DMS153 treated with DMSO at 0.1 percent for 48 hours (cell line): Measurements from ENCODE around the gene ERCC5.

ENCODE experiments used
- DNase-seq: peaks from one replicate; lab custom pipeline; 2025; ENCODE audit not compliant: unreplicated experiment; lab: John Stamatoyannopoulos, UW

ERCC5 gene

DNA sequence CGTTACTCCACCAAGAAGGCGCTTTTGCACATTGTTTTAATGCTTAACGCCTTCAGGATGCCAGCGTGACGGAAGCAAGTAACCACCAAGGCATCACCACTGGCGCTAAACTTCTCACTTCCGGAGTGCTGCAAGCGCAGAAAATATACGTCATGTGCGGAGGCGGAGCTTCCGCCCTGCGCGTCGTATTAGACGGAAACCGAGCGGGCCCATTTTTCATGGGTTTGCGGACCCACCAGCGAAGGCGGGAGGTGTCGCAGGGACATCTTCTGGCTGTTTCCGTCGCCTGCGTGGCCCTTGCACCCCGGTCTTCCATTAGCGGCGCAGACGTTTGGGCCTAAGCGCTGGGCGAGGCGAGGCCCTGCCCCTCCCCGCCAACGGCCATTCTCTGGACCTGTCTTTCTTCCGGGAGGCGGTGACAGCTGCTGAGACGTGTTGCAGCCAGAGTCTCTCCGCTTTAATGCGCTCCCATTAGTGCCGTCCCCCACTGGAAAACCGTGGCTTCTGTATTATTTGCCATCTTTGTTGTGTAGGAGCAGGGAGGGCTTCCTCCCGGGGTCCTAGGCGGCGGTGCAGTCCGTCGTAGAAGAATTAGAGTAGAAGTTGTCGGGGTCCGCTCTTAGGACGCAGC lies at the start of gene ERCC5:
ERCC5 (plus strand) TSS at position 403 of the 631 bp plus-strand sequence. CDS start 235 bp downstream, outside the sequence.
- DNase-seq, result peak; percentile 90

DNA sequence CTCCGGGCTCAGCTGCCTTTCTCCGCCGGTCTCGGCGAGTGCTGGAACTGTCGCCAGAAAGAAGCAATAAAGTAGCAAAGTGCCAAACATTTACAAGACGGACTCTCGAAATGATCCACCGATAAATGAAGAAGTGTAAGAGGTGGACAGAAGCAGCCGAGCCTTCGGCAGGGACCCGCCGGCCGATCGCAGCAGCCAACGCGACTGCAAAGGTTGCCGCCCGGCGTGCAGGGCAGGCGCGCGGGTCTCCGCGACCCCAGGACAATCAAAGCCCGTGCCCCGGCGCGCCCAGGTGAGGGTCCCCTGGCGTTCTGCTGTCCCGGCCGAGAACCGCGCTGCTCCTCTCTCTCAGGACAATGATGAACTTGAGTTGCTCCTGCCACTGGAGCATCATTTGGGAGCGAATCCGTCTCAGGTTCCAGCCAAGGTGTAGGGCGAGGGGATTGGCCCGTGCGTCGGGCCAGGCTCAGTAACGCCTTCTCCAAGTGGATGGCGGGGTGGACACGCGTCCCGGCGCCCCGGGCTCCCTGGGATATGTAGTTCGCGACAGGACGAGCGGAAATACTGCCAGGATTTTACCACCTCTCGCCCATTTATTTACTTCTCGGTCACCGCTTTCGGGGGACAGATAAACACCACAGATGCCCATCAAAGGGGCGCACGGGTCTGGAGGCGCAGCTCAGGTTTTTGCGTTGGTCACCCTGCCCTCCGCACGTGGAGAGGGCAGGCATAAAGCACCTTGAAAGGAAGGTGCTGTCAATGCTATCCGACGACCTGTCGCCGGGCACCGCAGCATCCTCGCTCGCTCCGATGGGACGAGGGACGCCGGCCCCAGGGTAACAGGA lies 47.0 kb upstream of the ERCC5 start, which contains the start of the genes BIVM and POGLUT2:
BIVM (plus strand) TSS at position 539 of the 845 bp plus-strand sequence. CDS start 8,149 bp downstream, outside the sequence.
POGLUT2 (minus strand) TSS at position 396 of the 845 bp plus-strand sequence; CDS start at position 90, 306 bp downstream.
- peak; percentile 87 for DNase-seq

DNA sequence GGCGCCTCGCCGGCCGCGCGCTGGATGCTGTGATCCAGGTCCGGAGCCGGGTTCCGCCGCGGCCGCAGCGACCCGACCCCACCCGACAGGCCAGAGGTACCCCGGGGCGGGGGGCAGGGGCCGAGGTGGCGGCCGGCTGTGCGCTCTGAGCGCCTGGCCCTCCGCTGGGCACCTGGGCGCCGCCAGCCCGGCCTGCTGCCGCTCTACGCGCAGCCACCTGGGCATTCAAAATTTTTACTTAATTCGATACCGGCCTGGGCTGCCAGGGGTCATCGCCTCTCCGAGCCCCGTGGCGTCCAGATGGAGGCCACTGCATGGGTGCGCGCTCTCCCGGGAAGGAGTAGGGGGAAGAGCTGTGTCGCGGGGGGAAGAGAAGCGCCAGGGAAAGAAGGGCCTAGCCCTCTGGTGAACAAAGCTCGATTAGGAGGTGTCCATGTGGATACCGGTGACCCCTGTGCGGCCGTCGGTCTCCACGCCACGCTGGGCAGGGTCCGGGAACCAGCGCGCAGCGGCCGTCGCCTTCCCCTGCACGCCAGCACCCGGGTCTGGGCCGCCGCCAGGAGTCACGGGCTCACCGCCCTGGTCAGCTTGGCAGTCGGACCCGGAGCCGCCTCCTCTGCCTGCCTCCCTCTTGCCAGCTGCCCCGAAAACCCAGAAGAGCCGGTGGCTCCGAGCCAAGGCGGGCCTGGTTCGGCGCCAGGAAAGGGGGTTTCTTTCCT lies 46.2 kb upstream of the ERCC5 start:
- DNase-seq, result no peak

DNA sequence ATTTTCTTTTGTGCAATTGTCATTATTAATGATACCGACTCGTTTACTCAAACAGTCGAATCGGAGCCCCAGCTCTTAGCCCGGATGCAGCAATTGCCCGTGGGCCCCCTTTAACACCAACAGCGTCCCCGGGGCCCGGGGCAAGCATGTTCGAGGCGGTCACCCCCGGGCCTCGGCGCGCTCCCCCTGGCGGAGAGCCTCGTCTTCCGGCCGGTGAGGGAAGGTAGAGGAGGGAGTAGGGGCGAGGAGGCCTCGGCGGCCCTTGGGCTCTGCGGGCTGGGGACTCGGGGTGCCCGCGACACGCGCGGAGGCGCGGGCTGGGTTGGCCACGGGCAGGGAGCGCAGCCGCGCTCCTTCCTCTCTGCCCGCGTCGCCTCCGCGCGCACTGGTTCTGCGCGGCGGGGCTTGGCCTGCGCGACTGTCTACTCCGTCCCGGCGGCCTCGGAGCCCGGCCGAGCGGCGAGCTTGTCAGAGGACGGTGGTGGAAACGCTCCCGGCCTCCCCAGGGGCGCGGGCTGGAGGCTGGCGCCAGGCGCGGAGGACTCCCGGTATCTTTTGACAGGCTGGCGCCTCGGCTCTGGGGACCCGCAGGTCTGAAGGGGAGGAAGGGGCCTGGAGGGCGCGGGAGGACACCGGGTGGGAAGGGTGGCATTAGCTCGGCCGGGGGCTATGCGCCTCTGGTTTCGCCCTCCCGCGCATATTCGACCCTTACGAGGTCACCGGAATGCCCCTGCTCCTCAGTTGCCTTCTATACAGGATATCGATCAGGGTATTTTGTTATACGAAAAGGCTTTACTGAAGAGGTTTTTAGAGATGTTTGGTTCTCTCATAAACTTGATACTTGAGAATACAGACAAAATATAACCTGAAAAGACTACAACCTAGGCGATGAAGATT lies 45.4 kb upstream of the ERCC5 start:
- peak; percentile 53 for DNase-seq

DNA sequence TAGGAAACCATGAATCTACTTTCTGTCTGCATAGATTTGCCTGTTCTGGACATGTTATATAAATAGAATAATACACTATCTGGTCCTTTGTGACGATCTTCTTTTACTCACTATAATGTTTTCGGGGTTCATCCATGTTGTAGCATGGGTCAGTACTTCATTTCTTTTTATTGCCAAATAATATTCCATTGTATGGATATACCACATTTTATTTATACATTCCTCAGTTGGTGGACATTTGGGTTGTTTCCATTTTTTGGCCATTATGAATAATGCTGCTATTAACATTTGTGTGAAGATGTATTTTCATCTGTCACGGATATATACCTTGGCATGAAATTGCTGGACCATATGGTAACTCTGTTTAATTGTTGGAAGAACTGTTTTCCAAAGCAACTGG lies 40.2 kb upstream of the ERCC5 start:
- DNase-seq, result no peak

DNA sequence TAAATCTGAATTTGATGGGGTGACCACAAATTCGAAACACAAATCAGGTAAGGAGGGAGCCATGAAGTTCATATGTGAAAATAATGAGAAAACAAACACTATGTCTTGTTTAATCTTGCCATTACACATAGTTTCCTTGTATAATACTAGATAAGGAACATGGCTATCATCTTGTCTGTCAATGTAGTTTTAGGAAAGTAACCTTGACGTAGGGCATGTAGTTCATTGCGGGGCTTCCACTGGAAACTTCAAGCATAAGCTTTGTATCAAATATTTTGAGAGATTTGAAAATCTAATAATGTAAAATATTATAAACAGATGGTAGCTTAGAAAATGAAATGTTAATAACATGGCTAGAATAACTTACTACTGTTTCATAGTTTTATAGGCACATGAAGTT lies 38.1 kb upstream of the ERCC5 start:
- no peak for DNase-seq

DNA sequence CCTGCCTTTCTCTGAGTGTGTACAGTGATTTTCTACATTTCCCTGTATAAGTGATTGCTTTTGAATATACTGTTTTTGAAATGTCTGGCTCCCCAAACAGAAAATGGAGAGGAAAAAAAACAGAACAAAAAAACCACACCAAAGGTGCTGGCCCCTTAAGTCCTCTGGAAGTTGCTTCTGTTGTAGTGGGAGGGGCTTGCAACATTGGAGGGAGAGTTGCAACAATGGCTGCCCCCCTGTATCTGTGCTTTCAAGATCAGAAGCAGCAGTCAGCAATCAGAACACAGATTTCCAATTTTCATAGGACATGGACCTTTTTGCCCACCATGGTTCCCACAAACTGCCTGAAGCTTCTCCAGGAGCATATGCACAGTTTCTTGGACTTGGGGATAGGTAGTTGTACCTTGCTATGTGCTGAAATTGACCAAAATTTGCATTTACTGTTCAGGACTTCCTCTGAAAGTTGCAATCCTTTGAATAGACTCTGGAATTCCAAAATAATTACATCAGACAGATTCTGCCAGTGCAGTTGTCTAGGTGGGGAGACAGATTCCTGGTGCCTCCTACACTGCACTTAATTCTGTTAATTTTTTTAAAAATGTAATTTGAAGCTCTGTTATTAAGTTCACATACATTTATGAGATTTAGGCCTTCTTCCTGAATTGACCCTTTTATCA lies 33.1 kb upstream of the ERCC5 start:
- no peak for DNase-seq

DNA sequence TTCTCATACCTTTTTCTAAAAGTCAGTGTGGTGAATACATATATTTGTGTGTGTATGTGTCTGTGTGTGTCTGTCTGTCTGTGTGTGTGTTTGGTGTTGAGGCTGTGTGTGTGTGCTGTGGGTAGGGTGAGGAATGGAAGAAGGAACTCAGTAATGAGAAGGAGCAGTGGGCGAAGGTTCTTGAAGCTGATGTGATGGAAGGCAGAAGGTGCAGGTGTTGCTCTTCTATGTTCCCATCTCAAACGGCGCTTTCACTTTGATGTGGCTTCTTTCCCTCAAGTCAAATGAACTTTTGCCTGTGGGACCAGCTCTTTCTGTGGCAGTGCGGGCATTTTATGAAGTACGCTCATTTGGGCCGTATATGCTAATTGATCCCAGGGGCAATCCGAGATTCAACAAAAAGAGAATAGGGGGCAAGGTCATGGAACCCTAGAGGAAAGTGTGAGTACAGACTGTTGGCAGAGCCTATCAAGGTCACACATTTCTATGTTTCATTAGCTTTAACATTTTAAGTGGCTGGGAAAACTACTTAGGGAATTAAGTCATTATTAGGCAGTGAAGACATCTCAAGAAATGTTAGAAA lies 31.7 kb upstream of the ERCC5 start:
- DNase-seq, result no peak

DNA sequence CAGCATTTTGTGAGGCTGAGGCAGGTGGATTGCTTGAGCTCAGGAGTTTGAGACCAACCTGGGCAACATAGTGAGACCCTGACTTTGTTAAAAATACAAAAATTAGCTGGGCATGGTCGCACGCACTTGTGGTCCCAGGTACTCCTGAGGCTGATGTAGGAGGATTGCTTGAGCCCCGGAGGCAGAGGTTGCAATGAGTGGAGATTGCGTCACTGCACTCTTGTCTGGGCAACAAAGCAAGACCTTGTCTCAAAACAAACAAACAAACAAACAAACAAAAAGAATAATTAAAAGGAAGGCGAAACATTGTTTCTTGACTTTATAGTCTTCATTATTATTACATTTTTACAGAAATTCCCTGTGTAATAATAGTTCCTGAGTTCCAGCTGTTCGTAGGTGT lies 31.0 kb upstream of the ERCC5 start:
- no peak for DNase-seq

DNA sequence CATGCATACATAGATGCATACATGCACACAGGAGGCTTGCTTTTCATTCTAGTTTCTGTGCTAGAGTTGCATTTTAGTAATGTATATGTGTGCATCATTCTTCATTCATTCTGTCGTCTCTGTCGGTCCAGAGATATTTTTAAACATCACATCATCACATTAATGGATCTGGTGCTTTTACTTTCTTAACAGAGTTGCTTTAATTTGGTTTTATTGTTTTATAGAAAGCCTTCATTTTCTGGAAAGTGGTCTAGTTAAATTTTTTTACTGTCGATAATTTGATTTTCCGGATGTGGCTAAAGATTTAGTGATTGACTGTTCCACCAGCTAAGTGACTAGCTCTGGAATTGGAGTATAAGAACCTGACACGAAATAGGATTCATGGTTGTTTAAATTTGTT lies 30.0 kb upstream of the ERCC5 start:
- DNase-seq, result no peak

DNA sequence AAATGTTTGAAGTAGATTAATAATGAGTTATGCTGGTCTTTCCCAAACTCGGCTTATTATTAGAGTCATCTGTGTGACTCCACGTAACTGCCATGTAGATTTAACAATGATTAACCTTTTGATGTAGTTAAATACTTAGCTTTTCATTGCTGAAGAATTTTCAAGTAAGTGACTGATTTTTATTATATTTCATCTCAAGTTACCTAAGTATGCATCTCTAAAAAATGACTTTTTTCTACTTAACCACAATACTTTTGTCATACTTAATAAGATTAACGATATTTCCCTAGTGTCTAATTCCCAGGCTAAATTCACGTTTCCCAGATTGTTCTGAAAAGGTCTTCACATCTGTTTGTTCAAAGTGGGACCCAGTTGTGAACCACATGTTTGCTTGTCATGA lies 29.1 kb upstream of the ERCC5 start:
- no peak for DNase-seq

DNA sequence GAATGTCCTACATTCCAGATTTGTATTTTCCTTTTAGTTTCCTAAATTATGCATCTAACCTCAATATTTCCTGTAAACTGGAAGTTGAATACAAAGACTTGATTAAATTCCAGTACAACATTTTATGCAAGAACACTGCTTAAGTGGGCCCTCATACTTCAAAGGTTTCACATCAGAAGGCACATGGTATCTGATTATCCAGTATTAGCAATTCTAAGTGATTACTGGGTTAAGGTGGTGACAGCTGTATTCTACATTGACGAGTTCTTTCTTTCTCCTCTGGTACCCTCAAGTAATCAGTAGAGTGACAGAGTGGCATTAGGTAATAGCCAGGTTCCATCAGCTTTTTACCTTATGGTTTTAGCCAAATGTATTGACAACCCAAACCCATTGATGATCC lies 28.6 kb upstream of the ERCC5 start:
- DNase-seq, result no peak

DNA sequence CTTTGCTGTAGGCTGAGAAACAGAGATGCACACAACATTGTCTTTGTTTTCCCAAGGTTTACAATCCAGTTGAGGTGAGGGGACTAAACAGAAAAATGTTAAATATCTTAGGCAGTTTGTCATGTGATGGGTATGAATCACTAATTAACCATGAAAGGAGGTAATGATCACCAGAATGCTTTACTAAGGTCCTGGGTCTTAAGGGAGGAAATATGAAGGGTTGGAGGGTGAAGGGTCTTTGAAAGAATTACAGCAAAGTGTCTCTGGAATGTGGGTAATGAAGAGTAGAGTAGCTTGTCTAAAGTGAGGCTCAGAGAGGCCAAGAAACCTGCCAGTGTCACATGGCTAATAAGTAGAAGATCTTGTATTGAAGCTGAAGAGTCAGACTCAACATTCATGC lies 27.9 kb upstream of the ERCC5 start:
- no peak for DNase-seq

DNA sequence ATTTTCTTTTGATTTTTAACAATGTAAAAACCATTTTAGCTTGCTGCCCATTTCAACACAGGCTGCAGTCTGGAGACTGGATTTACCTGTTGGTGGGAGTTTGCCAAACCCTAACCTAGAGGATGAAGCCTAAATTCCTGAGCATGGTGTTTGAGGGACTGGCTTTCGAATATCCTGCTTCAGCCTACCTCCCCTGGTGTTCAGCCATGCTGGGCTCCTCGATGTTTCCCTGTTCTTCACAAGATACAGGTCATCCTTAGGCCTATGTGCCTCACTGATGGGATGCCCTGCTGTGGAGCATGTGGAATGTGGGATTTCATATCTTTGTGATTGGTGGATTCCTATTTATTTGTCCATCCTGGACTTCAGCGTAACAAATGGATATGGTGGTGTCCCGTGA lies 20.4 kb upstream of the ERCC5 start:
- DNase-seq, result no peak

DNA sequence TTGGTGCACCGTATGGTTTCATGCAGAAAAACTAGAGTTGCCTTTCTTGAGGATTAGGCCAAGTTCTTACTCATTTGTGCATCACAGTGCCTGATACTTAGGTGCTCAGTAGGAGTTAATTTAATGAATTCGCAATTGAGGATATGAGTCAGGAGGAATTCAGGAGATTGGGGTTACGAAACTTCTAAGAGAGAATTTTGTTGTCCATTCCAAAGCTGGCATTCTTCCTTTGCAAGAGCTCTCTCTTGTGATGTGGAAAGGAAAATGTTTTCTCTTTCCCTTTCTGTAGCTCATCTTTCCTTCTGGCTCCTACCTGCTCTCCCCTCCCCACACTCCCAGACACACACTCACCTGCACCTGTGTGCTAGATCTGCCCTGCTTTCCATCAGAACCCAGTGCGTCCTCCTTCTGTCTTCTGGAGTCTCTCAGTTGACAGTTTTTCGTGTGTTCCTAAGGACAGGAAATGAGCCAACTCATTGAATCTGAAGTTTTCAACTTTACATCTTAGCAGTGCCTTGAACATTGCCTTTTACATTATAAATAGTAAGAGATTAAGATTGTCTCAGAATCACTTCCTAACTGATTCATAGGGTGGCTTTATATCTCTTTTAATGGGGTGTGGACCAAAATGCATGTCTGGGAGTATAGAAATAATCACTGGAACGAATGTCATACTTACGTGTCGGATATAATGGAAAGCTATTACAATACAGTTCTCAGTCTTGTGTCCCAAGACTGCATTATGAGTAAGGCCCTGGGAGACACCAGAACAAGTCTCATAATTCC lies 19.7 kb upstream of the ERCC5 start:
- DNase-seq, result no peak

DNA sequence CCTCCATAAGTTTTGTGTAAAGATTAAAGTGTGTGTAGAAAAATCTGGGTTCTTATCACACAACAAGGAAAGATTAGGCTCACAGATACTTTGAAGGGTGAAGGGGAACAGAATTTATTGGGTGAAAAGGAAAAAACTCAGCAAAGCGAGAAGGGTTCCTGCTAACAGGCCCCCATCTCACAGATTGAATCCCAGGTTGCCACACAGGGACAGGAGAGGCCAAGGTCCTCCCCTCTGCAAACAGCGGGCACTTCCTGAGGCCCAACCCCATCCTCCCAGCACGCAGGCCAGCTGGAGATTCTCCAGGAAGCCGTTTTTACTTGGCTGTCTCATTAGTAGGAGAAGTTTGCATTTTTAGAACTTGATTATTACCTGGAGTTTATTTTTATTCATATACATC lies 15.2 kb upstream of the ERCC5 start:
- DNase-seq, result no peak

DNA sequence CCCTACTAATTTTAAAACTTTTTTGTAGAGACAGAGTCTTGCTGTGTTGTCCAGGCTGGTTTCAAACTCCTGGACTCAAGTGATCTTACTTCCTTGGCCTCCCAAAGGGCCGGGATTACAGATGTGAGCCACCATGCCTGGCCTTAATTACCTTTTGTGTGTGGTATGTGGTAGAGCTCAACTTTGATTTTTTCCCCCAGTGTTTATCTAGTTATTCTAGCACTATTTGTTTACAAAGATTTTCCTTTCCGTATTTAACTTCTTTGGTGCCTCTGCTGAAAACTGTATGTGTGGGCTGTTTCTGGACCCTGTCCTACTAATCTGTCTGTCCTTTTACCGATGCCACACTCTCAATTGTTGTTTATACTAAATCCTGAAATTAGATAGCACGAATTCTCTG lies 9.4 kb upstream of the ERCC5 start:
- DNase-seq, result no peak

DNA sequence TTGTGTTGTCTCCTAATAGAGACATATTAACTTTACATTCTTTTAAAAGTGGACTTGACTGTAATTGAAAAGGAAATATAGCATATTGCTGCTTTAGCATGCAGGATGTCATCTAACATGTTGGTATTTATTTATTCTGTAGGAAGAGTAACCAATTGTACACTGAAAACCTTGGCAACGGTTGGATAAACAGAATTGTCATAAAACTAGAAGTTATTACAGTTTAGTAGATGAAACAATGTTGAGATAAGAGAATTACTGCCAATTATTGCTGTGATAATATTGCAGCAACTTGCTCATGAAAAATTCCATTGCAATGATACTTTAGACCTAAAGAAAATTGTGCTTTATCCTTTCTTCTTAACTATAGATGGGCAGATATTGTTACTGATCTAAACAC lies 7.6 kb upstream of the ERCC5 start:
- no peak for DNase-seq

DNA sequence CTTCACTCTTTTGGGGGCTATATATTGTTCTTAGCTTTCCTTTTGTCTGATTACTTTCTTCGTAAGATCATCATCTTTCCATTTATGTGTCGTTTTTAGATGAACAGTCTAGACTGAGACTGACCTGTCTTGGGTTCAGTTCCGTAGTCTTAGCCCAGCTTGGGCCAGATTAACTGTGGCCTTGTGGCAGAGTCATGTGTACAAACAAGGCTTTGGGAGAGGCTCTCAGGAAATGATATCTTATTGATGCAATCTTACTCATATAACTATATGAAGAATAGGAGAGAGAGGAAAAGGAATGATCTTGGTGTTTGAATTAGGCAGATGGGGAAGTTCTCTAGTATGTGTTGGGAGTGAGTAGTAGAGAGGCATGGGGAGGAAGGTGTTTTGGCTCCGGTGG lies 6.8 kb upstream of the ERCC5 start:
- no peak for DNase-seq
